CD4-positive, alpha-beta memory T cell (primary cell): Measurements from ENCODE around the gene RAPGEF4. TPM values are rescaled to one million over a fixed set of nuclear protein-coding genes. Genes with fewer than 3 reads are reported as not detected.

Experiments used
- CTCF ChIA-PET: fragments of 350-600 bp; sonication (Branson Sonifier 250); formaldehyde crosslinking; loops from one replicate; lab custom pipeline; 2021; ENCODE audit warnings: inconsistent platforms; ENCODE audit not compliant: partially characterized antibody; lab: Charles Lee
- POLR2A ChIA-PET: fragments of 350-600 bp; sonication (Branson Sonifier 250); formaldehyde crosslinking; loops from one replicate; lab custom pipeline; 2021; ENCODE audit not compliant: partially characterized antibody; lab: Charles Lee
- DNase-seq, 5 donors: peaks; one replicate each; pipeline versions ENCODE4 v3.0.0 to v3.0.0-alpha.2; 2020 to 2022; ENCODE audit warnings: mixed read lengths in 1 of 5
- H3K27ac ChIP-seq: one replicate; pipeline ENCODE4 v1.7.0; 2013; ENCODE audit warnings: low read depth, low read length
- H3K27me3 ChIP-seq: 2 replicates; pipeline ENCODE4 v1.7.0; 2013; ENCODE audit warnings: mild to moderate bottlenecking, low read length, moderate library complexity; ENCODE audit not compliant: insufficient read depth
- H3K36me3 ChIP-seq: 2 replicates; pipeline ENCODE4 v1.7.0; 2013; ENCODE audit warnings: mild to moderate bottlenecking, low read length, moderate library complexity; ENCODE audit not compliant: insufficient read depth
- H3K4me1 ChIP-seq: 2 replicates; pipeline ENCODE4 v1.7.0; 2013; ENCODE audit warnings: mild to moderate bottlenecking, low read length, moderate library complexity; ENCODE audit not compliant: insufficient read depth
- H3K4me3 ChIP-seq, 2 donors: one replicate each; pipeline ENCODE4 v1.7.0; 2013; ENCODE audit warnings: low read length in 2 of 2, mild to moderate bottlenecking in 1 of 2
- H3K9me3 ChIP-seq, 2 donors: one replicate each; pipeline ENCODE4 v1.7.0; 2013; ENCODE audit warnings: low read length in 2 of 2, control low read depth in 1 of 2; ENCODE audit not compliant: control insufficient read depth in 1 of 2
- H3K27ac Mint-ChIP-seq, 7 donors: one replicate each; pipeline ENCODE4 v1.8.0; 2020 to 2021; ENCODE audit warnings: mixed read lengths in 7 of 7, mild to moderate bottlenecking in 6 of 7, inconsistent platforms in 3 of 7, moderate library complexity in 3 of 7
- H3K27me3 Mint-ChIP-seq, 2 donors: one replicate each; pipeline ENCODE4 v1.8.0; 2020 to 2021; ENCODE audit warnings: mixed read lengths in 2 of 2
- H3K36me3 Mint-ChIP-seq, 2 donors: one replicate each; pipeline ENCODE4 v1.8.0; 2020 to 2021; ENCODE audit warnings: mixed read lengths in 2 of 2, inconsistent platforms in 1 of 2, mild to moderate bottlenecking in 1 of 2
- H3K4me1 Mint-ChIP-seq, 4 donors: one replicate each; pipeline ENCODE4 v1.8.0; 2020 to 2021; ENCODE audit warnings: mixed read lengths in 4 of 4, mild to moderate bottlenecking in 1 of 4
- H3K4me3 Mint-ChIP-seq, 8 donors: one replicate each; pipeline ENCODE4 v1.8.0; 2020 to 2021; ENCODE audit warnings: mixed read lengths in 8 of 8, mild to moderate bottlenecking in 7 of 8, moderate library complexity in 6 of 8, inconsistent platforms in 3 of 8
- H3K9me3 Mint-ChIP-seq, 8 donors: one replicate each; pipeline ENCODE4 v1.8.0; 2020 to 2021; ENCODE audit warnings: mixed read lengths in 8 of 8, mild to moderate bottlenecking in 5 of 8, inconsistent platforms in 3 of 8, moderate library complexity in 1 of 8
- intact Hi-C: fragments of 100-400 bp; cut with micrococcal nuclease; formaldehyde crosslinking; loops from one replicate; pipeline ENCODE4 v1.15.1; 2023
- polyA plus RNA-seq, 2 donors: library from polyadenylated mRNA; unstranded; fragments of 300-500 nt; fragmentation: Illumina TruSeq; gene quantifications; one replicate each; pipeline ENCODE4 v1.2.3, GENCODE V29; 2021
- total RNA-seq, 2 experiments: library from RNA; stranded (reverse); gene quantifications; one replicate each; pipeline ENCODE4 v1.2.3, GENCODE V29; 2021

RAPGEF4 gene
- total and polyA plus RNA-seq, 4 experiments from 2014 or later = not detected

- no peaks in the 10 kb centered on the region for H3K9me3 Mint-ChIP-seq
- Histone ChIP-seq H3K27me3 (peaks cover 7% of the 10 kb centered on the region), H3K27ac (no peak overlapping the region), H3K4me1 (no peaks in the 10 kb centered on the region), H3K4me3 (no peak overlapping the region), H3K36me3 (no peaks in the 10 kb centered on the region), H3K9me3 (no peaks in the 10 kb centered on the region)
- CTCF ChIA-PET = no interaction called here
- H3K4me1 Mint-ChIP-seq = no peaks in the 10 kb centered on the region
- DNase-seq = no peak
- H3K4me3 Mint-ChIP-seq = no peak overlapping the region
- intact Hi-C loops = no loop called here
- no peak overlapping the region for H3K27ac Mint-ChIP-seq
- peaks cover 6 to 17% of the 10 kb centered on the region in 2 donors for H3K27me3 Mint-ChIP-seq
- POLR2A ChIA-PET = no interaction called here
- H3K36me3 Mint-ChIP-seq = no peaks in the 10 kb centered on the region
Observed at GRCh38 chr2:172888714-172889669, 153.3 kb downstream of the RAPGEF4 start.

DNA sequence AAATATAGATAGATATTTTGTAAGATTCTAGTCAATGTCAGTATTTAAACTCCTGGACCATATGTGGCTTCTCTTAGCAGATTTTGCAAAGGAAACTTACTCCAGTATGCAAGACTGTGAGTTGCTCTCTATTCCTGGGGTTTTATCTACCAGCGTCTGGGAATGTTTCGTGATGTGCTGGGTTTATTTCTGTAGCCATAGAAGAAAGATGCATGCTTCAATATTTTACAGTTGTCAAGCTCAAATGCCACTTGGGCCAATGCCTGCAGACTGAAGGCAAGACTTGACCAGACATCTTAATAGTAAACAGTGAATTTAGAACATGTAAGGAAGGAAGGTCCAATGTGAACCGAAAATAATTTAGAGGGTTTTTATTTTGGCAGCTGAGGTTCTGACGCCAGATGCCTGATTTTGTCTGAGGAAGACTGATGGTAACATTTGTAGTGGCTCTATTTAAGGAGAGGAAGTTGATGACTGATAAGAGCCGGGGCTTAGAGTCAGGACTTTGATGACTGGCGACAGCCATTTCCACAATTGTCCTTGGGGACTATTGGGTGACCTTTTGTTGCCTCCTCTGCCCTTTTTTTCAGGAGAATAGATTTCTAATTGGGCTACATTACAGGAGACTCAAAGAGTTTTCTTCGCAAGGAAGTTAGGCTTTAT, 154.3 kb downstream of the RAPGEF4 start:
- Histone ChIP-seq H3K27me3 (peaks cover 7% of the 10 kb centered on the region), H3K36me3 (no peaks in the 10 kb centered on the region), H3K9me3 (no peaks in the 10 kb centered on the region), H3K4me3 (no peak overlapping the region), H3K27ac (no peak overlapping the region), H3K4me1 (no peaks in the 10 kb centered on the region)
- H3K36me3 Mint-ChIP-seq = no peaks in the 10 kb centered on the region
- intact Hi-C loops = no loop called here
- peaks cover 5 to 17% of the 10 kb centered on the region in 2 donors for H3K27me3 Mint-ChIP-seq
- no peak for DNase-seq
- H3K4me3 Mint-ChIP-seq = no peak overlapping the region
- no peaks in the 10 kb centered on the region for H3K4me1 Mint-ChIP-seq
- H3K9me3 Mint-ChIP-seq = no peaks in the 10 kb centered on the region
- H3K27ac Mint-ChIP-seq = no peak overlapping the region
- ChIA-PET POLR2A (no interaction called here), CTCF (no interaction called here)

DNA sequence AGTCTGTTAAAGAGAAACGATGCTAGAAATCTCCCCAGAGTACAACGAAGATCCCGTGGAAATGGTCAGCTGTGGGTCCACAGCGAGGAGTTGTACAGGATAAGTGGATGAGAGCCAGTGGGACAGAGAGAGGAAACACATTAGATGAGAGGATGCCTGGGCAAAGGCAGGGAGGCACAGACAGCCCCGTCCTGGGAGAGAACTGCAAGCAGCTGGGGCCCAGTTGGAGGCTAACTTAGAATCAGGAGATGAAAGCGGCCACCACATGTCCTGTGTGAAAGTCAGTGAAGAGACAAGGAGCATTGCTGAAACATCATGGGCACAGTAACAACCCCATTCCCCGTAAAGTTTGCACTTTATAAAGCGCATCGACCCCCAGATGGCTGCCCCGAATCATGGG, 157.5 kb downstream of the RAPGEF4 start:
- Mint-ChIP-seq H3K36me3 (no peaks in the 10 kb centered on the region), H3K27me3 (peaks cover 11 to 26% of the 10 kb centered on the region in 2 donors), H3K4me3 (no peak overlapping the region), H3K27ac (no peak overlapping the region), H3K4me1 (no peaks in the 10 kb centered on the region), H3K9me3 (no peaks in the 10 kb centered on the region)
- ChIA-PET POLR2A (no interaction called here), CTCF (no interaction called here)
- intact Hi-C loops = no loop called here
- Histone ChIP-seq H3K27me3 (peaks cover 7% of the 10 kb centered on the region), H3K9me3 (no peaks in the 10 kb centered on the region), H3K36me3 (no peaks in the 10 kb centered on the region), H3K27ac (no peak overlapping the region), H3K4me3 (no peak overlapping the region), H3K4me1 (no peaks in the 10 kb centered on the region)
- no peak for DNase-seq

DNA sequence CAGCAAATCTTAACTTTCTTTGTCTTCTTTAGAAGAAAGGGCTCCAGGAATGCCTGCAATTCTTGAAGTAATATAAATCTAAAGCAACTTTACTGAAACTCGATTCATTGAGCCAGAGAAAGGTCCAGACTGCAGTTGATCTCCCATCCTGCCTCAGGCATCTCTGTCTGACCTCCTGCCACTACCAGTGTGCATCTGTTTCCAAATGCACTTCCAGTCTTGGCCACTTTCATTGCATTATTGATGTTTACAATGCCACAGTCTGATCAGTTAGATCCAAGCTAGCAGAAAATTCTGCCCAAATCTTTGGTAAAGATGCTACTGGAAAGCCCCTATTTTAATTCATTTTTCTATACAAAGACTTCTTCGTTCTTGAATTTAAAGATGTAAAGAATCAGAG, 158.0 kb downstream of the RAPGEF4 start:
- ChIA-PET CTCF (no interaction called here), POLR2A (no interaction called here)
- no peak overlapping the region for H3K4me3 ChIP-seq
- Mint-ChIP-seq H3K9me3 (no peaks in the 10 kb centered on the region), H3K4me1 (no peaks in the 10 kb centered on the region), H3K36me3 (no peaks in the 10 kb centered on the region), H3K27ac (no peak overlapping the region), H3K27me3 (peaks cover 16 to 30% of the 10 kb centered on the region in 2 donors), H3K4me3 (no peak overlapping the region)
- peaks cover 7% of the 10 kb centered on the region for H3K27me3 ChIP-seq
- no peak for DNase-seq
- no peaks in the 10 kb centered on the region for H3K4me1 ChIP-seq
- H3K36me3 ChIP-seq = no peaks in the 10 kb centered on the region
- no peaks in the 10 kb centered on the region for H3K9me3 ChIP-seq
- no peak overlapping the region for H3K27ac ChIP-seq
- intact Hi-C loops = no loop called here

GRCh38 chr2:172894689-172895387, 159.2 kb downstream of the RAPGEF4 start:
- no peak for DNase-seq
- H3K36me3 ChIP-seq = no peaks in the 10 kb centered on the region
- CTCF ChIA-PET = no interaction called here
- Mint-ChIP-seq H3K4me1 (no peaks in the 10 kb centered on the region), H3K27ac (no peak overlapping the region), H3K4me3 (no peak overlapping the region), H3K27me3 (peaks cover 23 to 34% of the 10 kb centered on the region in 2 donors), H3K36me3 (no peaks in the 10 kb centered on the region), H3K9me3 (no peaks in the 10 kb centered on the region)
- intact Hi-C loops = no loop called here
- no peaks in the 10 kb centered on the region for H3K9me3 ChIP-seq
- H3K27ac ChIP-seq = no peak overlapping the region
- H3K4me1 ChIP-seq = no peaks in the 10 kb centered on the region
- H3K4me3 ChIP-seq = no peak overlapping the region
- peaks cover 6% of the 10 kb centered on the region for H3K27me3 ChIP-seq
- POLR2A ChIA-PET = no interaction called here

DNA sequence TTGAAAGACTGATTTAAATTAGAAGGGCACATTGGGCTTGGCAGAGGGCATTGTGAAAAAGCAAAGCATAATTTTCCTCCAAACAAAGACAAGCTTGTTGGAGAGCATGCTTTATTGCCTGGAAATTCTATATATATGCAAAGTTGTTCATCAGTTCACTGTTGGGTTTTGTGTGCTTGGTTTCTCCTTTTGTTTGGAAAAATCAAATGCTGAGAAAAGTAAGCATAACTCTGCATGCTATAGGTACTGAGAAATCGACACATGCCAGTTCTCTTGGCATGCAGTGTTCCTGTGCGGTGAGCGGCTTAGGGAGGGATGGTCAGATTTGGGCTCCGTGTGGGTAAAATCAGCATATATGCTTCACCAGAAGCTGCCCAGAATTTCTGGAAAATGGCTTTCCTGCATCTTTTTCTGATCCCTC, 161.0 kb downstream of the RAPGEF4 start:
- intact Hi-C loops = no loop called here
- CTCF ChIA-PET = interaction anchor here (0.7 to 1.0 kb wide), 2 partner anchors 10 to 33 kb away, joined by 3 to 4 read pairs; no protein-coding TSS in a partner anchor
- Histone ChIP-seq H3K4me3 (no peak overlapping the region), H3K27ac (no peak overlapping the region), H3K27me3 (peaks cover 3% of the 10 kb centered on the region), H3K36me3 (no peaks in the 10 kb centered on the region), H3K9me3 (no peaks in the 10 kb centered on the region), H3K4me1 (no peaks in the 10 kb centered on the region)
- POLR2A ChIA-PET = no interaction called here
- H3K4me1 Mint-ChIP-seq = no peaks in the 10 kb centered on the region
- H3K27ac Mint-ChIP-seq = no peak overlapping the region
- H3K4me3 Mint-ChIP-seq = no peak overlapping the region
- H3K9me3 Mint-ChIP-seq = no peaks in the 10 kb centered on the region
- H3K27me3 Mint-ChIP-seq = peaks cover 24 to 29% of the 10 kb centered on the region in 2 donors
- no peaks in the 10 kb centered on the region for H3K36me3 Mint-ChIP-seq
- DNase-seq = no peak

DNA sequence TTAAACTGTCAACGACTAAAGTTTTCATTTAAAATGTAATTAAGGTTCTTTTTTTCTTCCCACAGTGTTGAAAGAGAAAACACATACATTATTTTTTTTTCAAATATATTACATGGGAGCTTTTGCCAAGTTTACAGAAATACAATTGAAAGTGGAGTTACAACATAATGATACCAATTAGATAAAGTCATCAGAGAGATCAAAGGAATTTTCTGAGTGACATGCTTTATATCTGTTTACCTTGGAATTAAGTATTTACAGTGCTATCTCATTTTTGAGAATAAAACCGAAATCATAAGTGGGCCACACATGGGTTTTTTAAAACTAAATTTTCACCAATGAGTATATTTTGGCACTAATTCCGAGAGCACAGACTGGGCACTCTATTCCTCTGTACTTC, 165.2 kb downstream of the RAPGEF4 start:
- no peak overlapping the region for H3K27ac Mint-ChIP-seq

More for the DNA sequence above, 165.2 kb downstream of the RAPGEF4 start:
- no peaks in the 10 kb centered on the region for H3K36me3 Mint-ChIP-seq
- no peak for DNase-seq
- Histone ChIP-seq H3K4me1 (no peaks in the 10 kb centered on the region), H3K27me3 (no peaks in the 10 kb centered on the region), H3K4me3 (no peak overlapping the region), H3K27ac (no peak overlapping the region), H3K9me3 (no peaks in the 10 kb centered on the region), H3K36me3 (no peaks in the 10 kb centered on the region)
- no peaks in the 10 kb centered on the region for H3K9me3 Mint-ChIP-seq
- no peak overlapping the region for H3K4me3 Mint-ChIP-seq
- peaks cover 0 to 5% (median 0%) of the 10 kb centered on the region in 4 donors for H3K4me1 Mint-ChIP-seq
- ChIA-PET CTCF (no interaction called here), POLR2A (no interaction called here)
- intact Hi-C loops = no loop called here
- H3K27me3 Mint-ChIP-seq = peaks cover 20 to 24% of the 10 kb centered on the region in 2 donors
